H1 (cell line): ENCODE data around the gene LCE3E. TPM values are rescaled to one million over a fixed set of nuclear protein-coding genes. Genes with fewer than 3 reads are reported as not detected.

Experiments used
- CTCF ChIA-PET: fragments of 300-600 bp; sonication (Branson Sonifier 250); formaldehyde crosslinking; loops from one replicate; lab custom pipeline; 2021; ENCODE audit not compliant: partially characterized antibody; lab: Charles Lee
- POLR2A ChIA-PET: fragments of 300-600 bp; sonication (Branson Sonifier 250); formaldehyde crosslinking; loops from one replicate; lab custom pipeline; 2021; ENCODE audit warnings: inconsistent platforms; ENCODE audit not compliant: partially characterized antibody; lab: Charles Lee
- DNase-seq, 2 experiments: peaks; one replicate each; pipeline versions ENCODE4 v3.0.0 to v3.0.0-alpha.2; 2010 to 2022; ENCODE audit warnings: low spot score in 2 of 2, low read depth in 1 of 2, mixed read lengths in 1 of 2
- FAIRE-seq: peaks from 2 replicates; lab custom pipeline; 2011; peaks lifted over from hg19 to GRCh38; lab: Jason Lieb, UNC
- H2AFZ ChIP-seq: 2 replicates; pipeline ENCODE4 v1.8.1; 2012; ENCODE audit warnings: low read length, inconsistent platforms
- H2AK5ac ChIP-seq: 2 replicates; pipeline ENCODE4 v1.6.1; 2013; ENCODE audit warnings: low read depth, low read length
- H2BK120ac ChIP-seq: replicated peaks from 2 replicates; pipeline ENCODE3; 2013; ENCODE audit warnings: low read depth, low read length, inconsistent platforms
- H2BK12ac ChIP-seq: 2 replicates; pipeline ENCODE4 v1.6.1; 2013; ENCODE audit warnings: low read depth, low read length
- H2BK15ac ChIP-seq: 2 replicates; pipeline ENCODE4 v1.6.1; 2013; ENCODE audit warnings: low read length
- H2BK20ac ChIP-seq: 2 replicates; pipeline ENCODE4 v1.6.1; 2013; ENCODE audit warnings: low read length
- H2BK5ac ChIP-seq: 2 replicates; pipeline ENCODE4 v1.6.1; 2013; ENCODE audit warnings: low read depth, low read length
- H3K14ac ChIP-seq: 2 replicates; pipeline ENCODE4 v1.6.1; 2013; ENCODE audit warnings: inconsistent platforms; ENCODE audit not compliant: insufficient read length
- H3K18ac ChIP-seq: 2 replicates; pipeline ENCODE4 v1.6.1; 2013; ENCODE audit warnings: low read length; ENCODE audit errors: extremely low read depth
- H3K23ac ChIP-seq: 2 replicates; pipeline ENCODE4 v1.6.1; 2013; ENCODE audit warnings: inconsistent platforms; ENCODE audit not compliant: insufficient read length
- H3K23me2 ChIP-seq: 2 replicates; pipeline ENCODE4 v1.6.1; 2013; ENCODE audit warnings: low read depth, low read length
- H3K27ac ChIP-seq: 2 replicates; pipeline ENCODE4 v1.6.1; 2011; ENCODE audit warnings: low read depth, low read length, inconsistent platforms
- H3K27me3 ChIP-seq, 4 experiments: replicated peaks in 1 of 4; 1 replicate in 1 of 4; 2 replicates in 3 of 4; pipeline versions ENCODE4 v1.6.1 to v1.8.1; 2011 to 2013; ENCODE audit warnings: low read length in 3 of 4, mild to moderate bottlenecking in 3 of 4, inconsistent platforms in 2 of 4, mixed read lengths in 2 of 4, moderate library complexity in 1 of 4; ENCODE audit not compliant: control insufficient read depth in 3 of 4, insufficient read depth in 3 of 4; ENCODE audit errors: extremely low read depth in 1 of 4
- H3K36me3 ChIP-seq, 4 experiments: 2 replicates each; pipeline versions ENCODE4 v1.6.1 to v1.8.1; 2011 to 2013; ENCODE audit warnings: mild to moderate bottlenecking in 4 of 4, low read length in 3 of 4, moderate library complexity in 2 of 4, control low read depth in 1 of 4, inconsistent platforms in 1 of 4; ENCODE audit not compliant: insufficient read depth in 4 of 4, control insufficient read depth in 2 of 4
- H3K4ac ChIP-seq: replicated peaks from 2 replicates; pipeline ENCODE3; 2013; ENCODE audit warnings: low read length, low read depth, mixed read lengths, inconsistent platforms; ENCODE audit not compliant: insufficient read length
- H3K4me1 ChIP-seq, 4 experiments: replicated peaks in 1 of 4; 1 replicate in 1 of 4; 2 replicates in 3 of 4; pipeline versions ENCODE4 v1.6.1 to v1.8.1; 2011 to 2013; ENCODE audit warnings: low read length in 3 of 4, inconsistent platforms in 2 of 4, mixed read lengths in 1 of 4; ENCODE audit not compliant: insufficient read depth in 4 of 4, control insufficient read depth in 3 of 4
- H3K4me2 ChIP-seq, 2 experiments: 2 replicates each; pipeline versions ENCODE4 v1.6.1 to v1.8.1; 2011 to 2013; ENCODE audit warnings: low read depth in 2 of 2, low read length in 2 of 2, control low read depth in 1 of 2, inconsistent platforms in 1 of 2, mild to moderate bottlenecking in 1 of 2; ENCODE audit not compliant: insufficient read depth in 1 of 2
- H3K4me3 ChIP-seq, 4 experiments: fragments of 200-600, 300-600 bp in 1 of 4; sonication (generic), shearing (Covaris generic), sonication (Bioruptor Twin) in 1 of 4; 2 replicates each; pipeline versions ENCODE4 v1.5.1 to v1.8.1; 2011 to 2016; ENCODE audit warnings: low read length in 4 of 4, low read depth in 3 of 4, control low read depth in 2 of 4, inconsistent platforms in 2 of 4, mild to moderate bottlenecking in 2 of 4, mixed read lengths in 1 of 4, moderate library complexity in 1 of 4; ENCODE audit not compliant: insufficient read depth in 2 of 4; ENCODE audit errors: extremely low read depth in 1 of 4
- H3K56ac ChIP-seq: replicated peaks from 2 replicates; pipeline ENCODE3; 2013; ENCODE audit warnings: low read depth, mild to moderate bottlenecking, mixed read lengths, low read length, inconsistent platforms; ENCODE audit not compliant: insufficient read length
- H3K79me1 ChIP-seq: 2 replicates; pipeline ENCODE4 v1.6.1; 2013; ENCODE audit warnings: low read depth, low read length, control low read depth
- H3K79me2 ChIP-seq, 2 experiments: 2 replicates each; pipeline versions ENCODE4 v1.6.1 to v1.8.1; 2012 to 2013; ENCODE audit warnings: low read length in 2 of 2, mild to moderate bottlenecking in 2 of 2, inconsistent platforms in 1 of 2; ENCODE audit not compliant: insufficient read depth in 2 of 2, control insufficient read depth in 1 of 2
- H3K9ac ChIP-seq, 4 experiments: replicated peaks in 1 of 4; 1 replicate in 1 of 4; 2 replicates in 3 of 4; pipeline versions ENCODE4 v1.6.1 to v1.8.1; 2011 to 2013; ENCODE audit warnings: low read depth in 3 of 4, low read length in 3 of 4, control low read depth in 2 of 4, mild to moderate bottlenecking in 2 of 4, moderate library complexity in 2 of 4, inconsistent platforms in 1 of 4; ENCODE audit errors: extremely low read depth in 1 of 4
- H3K9me3 ChIP-seq, 2 experiments: 2 replicates each; pipeline versions ENCODE4 v1.6.1 to v1.8.1; 2012 to 2013; ENCODE audit warnings: mild to moderate bottlenecking in 2 of 2, moderate library complexity in 2 of 2, control low read depth in 1 of 2, inconsistent platforms in 1 of 2, low read depth in 1 of 2, low read length in 1 of 2, mixed read lengths in 1 of 2; ENCODE audit not compliant: insufficient read depth in 2 of 2
- H4K20me1 ChIP-seq, 2 experiments: replicated peaks in 1 of 2; 2 replicates each; pipeline versions ENCODE3 to v1.8.1; 2011 to 2013; ENCODE audit warnings: inconsistent platforms in 2 of 2, low read length in 2 of 2, mild to moderate bottlenecking in 1 of 2; ENCODE audit not compliant: insufficient read depth in 2 of 2, control insufficient read depth in 1 of 2
- H4K5ac ChIP-seq: 2 replicates; pipeline ENCODE4 v1.6.1; 2013; ENCODE audit warnings: low read length, low read depth, mixed read lengths, inconsistent platforms; ENCODE audit not compliant: insufficient read length
- H4K8ac ChIP-seq: 2 replicates; pipeline ENCODE4 v1.8.0; 2013; ENCODE audit warnings: mild to moderate bottlenecking, moderate library complexity, low read length, inconsistent platforms; ENCODE audit not compliant: insufficient read depth; ENCODE audit errors: extremely low read depth
- H4K91ac ChIP-seq: replicated peaks from 2 replicates; pipeline ENCODE3; 2013; ENCODE audit warnings: low read length, mixed read lengths, inconsistent platforms; ENCODE audit not compliant: insufficient read length
- CHD1 ChIP-seq: IDR thresholded peaks from 2 replicates; pipeline ENCODE4 v1.6.1; 2012; ENCODE audit warnings: low read depth, low read length, improper control_type of control experiment
- EZH2 ChIP-seq: fragments of 200-600 bp; sonication (generic); IDR thresholded peaks from 2 replicates; pipeline ENCODE4 v1.7.1; 2012; ENCODE audit warnings: low read depth, mild to moderate bottlenecking, moderate library complexity, low read length, inconsistent platforms; ENCODE audit not compliant: severe bottlenecking
- KDM4A ChIP-seq: IDR thresholded peaks from one replicate; pipeline ENCODE4 v1.7.1; 2012; ENCODE audit warnings: low read depth, mild to moderate bottlenecking, moderate library complexity, low read length, inconsistent platforms; ENCODE audit not compliant: severe bottlenecking
- MAFK ChIP-seq: IDR thresholded peaks from 2 replicates; pipeline ENCODE4 v1.6.1; 2012; ENCODE audit warnings: low read depth, mild to moderate bottlenecking, improper control_type of control experiment, low read length
- POU5F1 ChIP-seq: IDR thresholded peaks from 2 replicates; pipeline ENCODE4 v1.6.1; 2011; ENCODE audit warnings: low read depth, mild to moderate bottlenecking, low read length, moderate library complexity
- RAD21 ChIP-seq, 2 experiments: IDR thresholded peaks in 1 of 2; conservative IDR thresholded peaks in 1 of 2; 2 replicates each; pipeline ENCODE4 v1.6.1; 2011; ENCODE audit warnings: low read depth in 2 of 2, low read length in 2 of 2, improper control_type of control experiment in 1 of 2, inconsistent platforms in 1 of 2, mild to moderate bottlenecking in 1 of 2, moderate library complexity in 1 of 2
- SIX5 ChIP-seq: IDR thresholded peaks from 2 replicates; pipeline ENCODE4 v1.6.1; 2011; ENCODE audit warnings: mild to moderate bottlenecking, low read depth, low read length
- SP1 ChIP-seq: IDR thresholded peaks from 2 replicates; pipeline ENCODE4 v1.6.1; 2011; ENCODE audit warnings: low read depth, low read length
- SP4 ChIP-seq: IDR thresholded peaks from 2 replicates; pipeline ENCODE4 v1.6.1; 2012; ENCODE audit warnings: low read length, inconsistent platforms
- SRF ChIP-seq: IDR thresholded peaks from 2 replicates; pipeline ENCODE4 v1.6.1; 2011; ENCODE audit warnings: mild to moderate bottlenecking, low read depth, low read length, moderate library complexity
- TAF7 ChIP-seq: optimal IDR thresholded peaks from 2 replicates; pipeline ENCODE3; 2011; ENCODE audit warnings: low read depth, mild to moderate bottlenecking, inconsistent platforms, low read length, moderate library complexity, borderline replicate concordance
- TEAD4 ChIP-seq: IDR thresholded peaks from 2 replicates; pipeline ENCODE4 v1.6.1; 2012; ENCODE audit warnings: low read depth, low read length, inconsistent platforms, mixed read lengths
- WGBS, 2 experiments: shearing (Covaris generic) in 1 of 2; methylation state at CpG; one replicate each; pipeline versions ENCODE4 v1.1.6 to v1.1.7; 2013 to 2015; ENCODE audit warnings: low lambda C conversion rate in 2 of 2, mixed read lengths in 2 of 2, inconsistent platforms in 1 of 2, low coverage in 1 of 2, missing lambda C conversion rate in 1 of 2; ENCODE audit not compliant: insufficient replicate concordance in 2 of 2, insufficient coverage in 1 of 2, insufficient read length in 1 of 2; ENCODE audit errors: extremely low coverage in 1 of 2, missing lambda C conversion rate in 1 of 2; 5-methylcytosine and 5-hydroxymethylcytosine counted together
- polyA plus RNA-seq, 7 experiments: library from polyadenylated mRNA; depleted of rRNA in 3 of 7; stranded (reverse) in 5 of 7; unstranded in 2 of 7; fragments of >200 nt in 5 of 7; fragments of 200-250 nt in 2 of 7; gene quantifications; 1 replicate in 5 of 7; 2 replicates in 1 of 7; 4 replicates in 1 of 7; pipeline versions ENCODE4 v1.2.1 to v1.2.3, GENCODE V29; 2011 to 2013; ENCODE audit warnings: missing spikeins in 2 of 7, mixed read lengths in 2 of 7
- total RNA-seq: library from RNA; stranded (reverse); fragmentation: NEBNext Ultra II Directional; extraction: Animal tissue kit (Norgen Biotek cat#: 25700); gene quantifications from 2 replicates; pipeline ENCODE4 v1.2.1, GENCODE V29; 2021
- TF ChIP-seq, protein P1 (sequence below): IDR thresholded peaks from 2 replicates; pipeline ENCODE4 v1.6.1; 2012; ENCODE audit warnings: inconsistent platforms

Gene LCE3E
- total and polyA plus RNA-seq, 2 of the 8 experiments (the other 6 are each of a cell fraction or from before 2014, with no cell fraction given), result not detected

- no peak for FAIRE-seq
- Histone ChIP-seq H3K27me3 (no peaks in the 10 kb centered on the region), H3K27ac (no peak within 1 kb of the TSS)
- TF ChIP-seq, protein P1, sequence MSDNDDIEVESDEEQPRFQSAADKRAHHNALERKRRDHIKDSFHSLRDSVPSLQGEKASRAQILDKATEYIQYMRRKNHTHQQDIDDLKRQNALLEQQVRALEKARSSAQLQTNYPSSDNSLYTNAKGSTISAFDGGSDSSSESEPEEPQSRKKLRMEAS, result no peak
- TF ChIP-seq MAFK (no peak), TEAD4 (no peak), SRF (no peak), SP4 (no peak), RAD21 (IDR thresholded peaks at IDR 0.05 in 1 of 2, conservative IDR thresholded peaks at IDR 0.05 in 1 of 2; ENCODE audit: low read depth in 2 of 2, low read length in 2 of 2) (no peak), SP1 (no peak), EZH2 (no peak), SIX5 (no peak), KDM4A (no peak), POU5F1 (no peak), TAF7 (no peak), CHD1 (no peak)
Observed at GRCh38 chr1:152599934-152600333, 33.4 kb upstream of the LCE3E start, which contains the start of gene LCE3C. LCE3C (plus strand) TSS chr1:152600234; CDS start chr1:152600732, 498 bp downstream.

More at GRCh38 chr1:152599934-152600333, 33.4 kb upstream of the LCE3E start, which contains the start of gene LCE3C:
- Histone ChIP-seq H3K9me3 (no peaks in the 10 kb centered on the region), H3K4me1 (no peaks in the 10 kb centered on the region), H4K8ac (no peak within 1 kb of the TSS), H3K79me1 (no peaks in the 10 kb centered on the region), H3K79me2 (no peaks in the 10 kb centered on the region), H3K56ac (no peak within 1 kb of the TSS), H3K23ac (no peak within 1 kb of the TSS), H3K18ac (no peak within 1 kb of the TSS), H2BK5ac (no peak within 1 kb of the TSS), H2BK120ac (no peak within 1 kb of the TSS), H2BK12ac (no peak within 1 kb of the TSS), H4K20me1 (no peaks in the 10 kb centered on the region), H2AK5ac (no peak within 1 kb of the TSS), H3K23me2 (no peaks in the 10 kb centered on the region), H3K4ac (no peak within 1 kb of the TSS), H2BK15ac (no peak within 1 kb of the TSS), H3K9ac (no peak within 1 kb of the TSS), H3K4me3 (no peak within 1 kb of the TSS), H2AFZ (no peak within 1 kb of the TSS), H2BK20ac (no peak within 1 kb of the TSS), H4K91ac (no peak within 1 kb of the TSS), H3K14ac (no peak within 1 kb of the TSS), H4K5ac (no peak within 1 kb of the TSS), H3K4me2 (no peak within 1 kb of the TSS), H3K36me3 (no peaks in the 10 kb centered on the region)
- ChIA-PET POLR2A (no interaction called here), CTCF (no interaction called here)
- DNase-seq, result no peak
- no CpG with 5 or more reads among the region's 4 CpGs for WGBS, 2 experiments
